Right atrium auricular region (tissue), 2 donors: Measurements from ENCODE around the gene PACSIN2. TPM values are rescaled to one million over a fixed set of nuclear protein-coding genes. Genes with fewer than 3 reads are reported as not detected.
"Not testable (repeated sequence)": the region's sequence is repeated elsewhere in the genome, so short reads cannot be mapped to it uniquely, and the experiment has no call there.

Source experiments
- DNase-seq: peaks from one replicate; pipeline ENCODE4 v3.0.0-alpha.2; 2019; ENCODE audit warnings: low spot score
- H3K27ac ChIP-seq, 2 donors: fragments of 200-600 bp; sonication (generic); 1 replicate in 1 of 2; 2 replicates in 1 of 2; pipeline ENCODE4 v1.5.1; 2016 to 2019
- H3K27me3 ChIP-seq, 2 donors: fragments of 200-600 bp; sonication (generic); one replicate each; pipeline versions ENCODE4 v1.5.1 to v1.6.0; 2017 to 2019
- H3K36me3 ChIP-seq: fragments of 200-600 bp; sonication (generic); one replicate; pipeline ENCODE4 v1.5.1; 2016
- H3K4me1 ChIP-seq, 2 donors: fragments of 200-600 bp; sonication (generic); one replicate each; pipeline versions ENCODE4 v1.5.1 to v1.6.0; 2017 to 2019
- H3K4me3 ChIP-seq, 2 donors: fragments of 200-600 bp; sonication (generic); 1 replicate in 1 of 2; 2 replicates in 1 of 2; pipeline ENCODE4 v1.5.1; 2017 to 2019; ENCODE audit warnings: mild to moderate bottlenecking in 1 of 2, moderate library complexity in 1 of 2
- H3K9me3 ChIP-seq, 2 donors: fragments of 200-600 bp; sonication (generic); one replicate each; pipeline ENCODE4 v1.5.1; 2019
- total RNA-seq, 2 donors: library from RNA; depleted of rRNA; stranded (reverse); fragments of >200 nt; gene quantifications; one replicate each; pipeline ENCODE4 v1.1.0, GENCODE V29; 2016
- TF ChIP-seq, protein P1 (sequence below), 2 donors: fragments of 200-600 bp; sonication (generic); IDR thresholded peaks; one replicate each; pipeline ENCODE4 v1.5.1; 2019; ENCODE audit warnings: antibody characterized with exemption in 2 of 2

The PACSIN2 gene
- total RNA-seq, 2 donors from 2014 or later = 66.3 to 89.8 TPM

DNA sequence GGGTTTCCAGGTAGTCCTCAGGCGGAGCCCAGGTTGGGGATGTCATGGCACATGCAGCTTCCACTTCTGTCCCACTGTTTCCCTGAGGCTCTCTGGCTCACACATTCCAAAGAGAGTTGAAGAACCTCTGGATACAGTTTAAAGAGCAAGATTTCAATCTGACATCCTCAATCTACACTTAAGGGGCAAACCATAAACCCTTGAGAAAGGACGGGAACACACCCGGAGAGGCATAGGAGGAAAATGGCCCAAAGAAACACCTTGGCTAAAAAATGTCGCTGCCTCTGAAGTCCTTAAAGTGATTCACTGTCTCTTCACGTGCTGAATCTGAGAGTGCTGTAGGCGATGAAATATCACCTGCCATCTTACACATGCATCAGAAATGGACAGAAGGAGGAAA is 87.0 kb downstream of the PACSIN2 start:
- Histone ChIP-seq H3K4me3 (no peak overlapping the region), H3K4me1 (peaks cover 0 to 98% of the 10 kb centered on the region in 2 donors), H3K36me3 (no peaks in the 10 kb centered on the region), H3K27me3 (no peaks in the 10 kb centered on the region), H3K9me3 (no peaks in the 10 kb centered on the region), H3K27ac (peak overlapping the region; percentile 3 to 92)
- TF ChIP-seq, protein P1, sequence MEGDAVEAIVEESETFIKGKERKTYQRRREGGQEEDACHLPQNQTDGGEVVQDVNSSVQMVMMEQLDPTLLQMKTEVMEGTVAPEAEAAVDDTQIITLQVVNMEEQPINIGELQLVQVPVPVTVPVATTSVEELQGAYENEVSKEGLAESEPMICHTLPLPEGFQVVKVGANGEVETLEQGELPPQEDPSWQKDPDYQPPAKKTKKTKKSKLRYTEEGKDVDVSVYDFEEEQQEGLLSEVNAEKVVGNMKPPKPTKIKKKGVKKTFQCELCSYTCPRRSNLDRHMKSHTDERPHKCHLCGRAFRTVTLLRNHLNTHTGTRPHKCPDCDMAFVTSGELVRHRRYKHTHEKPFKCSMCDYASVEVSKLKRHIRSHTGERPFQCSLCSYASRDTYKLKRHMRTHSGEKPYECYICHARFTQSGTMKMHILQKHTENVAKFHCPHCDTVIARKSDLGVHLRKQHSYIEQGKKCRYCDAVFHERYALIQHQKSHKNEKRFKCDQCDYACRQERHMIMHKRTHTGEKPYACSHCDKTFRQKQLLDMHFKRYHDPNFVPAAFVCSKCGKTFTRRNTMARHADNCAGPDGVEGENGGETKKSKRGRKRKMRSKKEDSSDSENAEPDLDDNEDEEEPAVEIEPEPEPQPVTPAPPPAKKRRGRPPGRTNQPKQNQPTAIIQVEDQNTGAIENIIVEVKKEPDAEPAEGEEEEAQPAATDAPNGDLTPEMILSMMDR (IDR thresholded peaks at IDR 0.05) = no peak
- DNase-seq = no peak

DNA sequence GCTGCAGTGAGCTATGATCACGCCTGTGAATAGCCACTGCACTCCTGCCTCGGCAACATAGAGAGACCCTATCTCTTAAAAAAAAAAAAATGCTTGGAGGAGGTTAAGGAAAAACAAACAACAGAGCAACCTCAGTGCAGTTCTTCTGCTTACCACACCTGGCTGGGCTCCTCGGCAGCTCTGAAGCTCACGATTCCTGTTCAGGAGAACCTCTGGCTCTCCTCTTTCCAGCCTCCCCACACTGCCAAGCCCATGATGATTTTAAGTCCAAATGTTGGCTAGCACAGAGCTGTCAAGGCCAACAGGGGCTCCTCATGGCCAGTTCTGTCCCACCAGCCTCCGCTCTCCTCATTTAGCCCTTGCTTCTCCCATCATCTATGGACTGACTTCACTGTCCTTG is 88.2 kb downstream of the PACSIN2 start:
- TF ChIP-seq, protein P1 (IDR thresholded peaks at IDR 0.05) = no peak
- Histone ChIP-seq H3K4me1 (peaks cover 0 to 98% of the 10 kb centered on the region in 2 donors), H3K4me3 (no peak overlapping the region), H3K27me3 (no peaks in the 10 kb centered on the region), H3K9me3 (no peaks in the 10 kb centered on the region), H3K36me3 (no peaks in the 10 kb centered on the region), H3K27ac (peak overlapping the region; percentile 25 to 60)
- DNase-seq = no peak

GRCh38 chr22:42926104-42926503 is 88.8 kb downstream of the PACSIN2 start:
- DNase-seq = no peak
- H3K36me3 ChIP-seq = no peaks in the 10 kb centered on the region
- TF ChIP-seq, protein P1 (IDR thresholded peaks at IDR 0.05) = no peak

GRCh38 chr22:42925598-42925997 is 89.4 kb downstream of the PACSIN2 start:
- Histone ChIP-seq H3K4me1 (peaks cover 0 to 98% of the 10 kb centered on the region in 2 donors), H3K27me3 (no peaks in the 10 kb centered on the region), H3K4me3 (no peak overlapping the region), H3K27ac (peak overlapping the region; percentile 25 to 50), H3K9me3 (no peaks in the 10 kb centered on the region), H3K36me3 (no peaks in the 10 kb centered on the region)
- TF ChIP-seq, protein P1 (IDR thresholded peaks at IDR 0.05) = no peak
- no peak for DNase-seq

More at GRCh38 chr22:42926104-42926503, 88.8 kb downstream of the PACSIN2 start:
- Histone ChIP-seq H3K9me3 (no peaks in the 10 kb centered on the region), H3K27ac (peak overlapping the region; percentile 25 to 60), H3K4me1 (peaks cover 0 to 98% of the 10 kb centered on the region in 2 donors), H3K27me3 (no peaks in the 10 kb centered on the region), H3K4me3 (no peak overlapping the region)

GRCh38 chr22:42925031-42925430 is 89.9 kb downstream of the PACSIN2 start:
- H3K4me1 ChIP-seq = peaks cover 0 to 98% of the 10 kb centered on the region in 2 donors
- H3K9me3 ChIP-seq, DNase-seq, H3K27me3 ChIP-seq, H3K36me3 ChIP-seq, H3K4me3 ChIP-seq: not testable (repeated sequence)
- H3K27ac ChIP-seq = peak overlapping the region in 1 of 2 donors; percentile 12

GRCh38 chr22:42924436-42924835 is 90.5 kb downstream of the PACSIN2 start:
- Histone ChIP-seq H3K36me3 (no peaks in the 10 kb centered on the region), H3K4me3 (no peak overlapping the region), H3K27me3 (no peaks in the 10 kb centered on the region), H3K27ac (peak overlapping the region in 1 of 2 donors; percentile 2), H3K4me1 (peaks cover 0 to 96% of the 10 kb centered on the region in 2 donors), H3K9me3 (no peaks in the 10 kb centered on the region)
- no peak for DNase-seq
- TF ChIP-seq, protein P1 (IDR thresholded peaks at IDR 0.05) = no peak
